ENCODE results near the gene ZNF135.

The ZNF135 gene

DNA sequence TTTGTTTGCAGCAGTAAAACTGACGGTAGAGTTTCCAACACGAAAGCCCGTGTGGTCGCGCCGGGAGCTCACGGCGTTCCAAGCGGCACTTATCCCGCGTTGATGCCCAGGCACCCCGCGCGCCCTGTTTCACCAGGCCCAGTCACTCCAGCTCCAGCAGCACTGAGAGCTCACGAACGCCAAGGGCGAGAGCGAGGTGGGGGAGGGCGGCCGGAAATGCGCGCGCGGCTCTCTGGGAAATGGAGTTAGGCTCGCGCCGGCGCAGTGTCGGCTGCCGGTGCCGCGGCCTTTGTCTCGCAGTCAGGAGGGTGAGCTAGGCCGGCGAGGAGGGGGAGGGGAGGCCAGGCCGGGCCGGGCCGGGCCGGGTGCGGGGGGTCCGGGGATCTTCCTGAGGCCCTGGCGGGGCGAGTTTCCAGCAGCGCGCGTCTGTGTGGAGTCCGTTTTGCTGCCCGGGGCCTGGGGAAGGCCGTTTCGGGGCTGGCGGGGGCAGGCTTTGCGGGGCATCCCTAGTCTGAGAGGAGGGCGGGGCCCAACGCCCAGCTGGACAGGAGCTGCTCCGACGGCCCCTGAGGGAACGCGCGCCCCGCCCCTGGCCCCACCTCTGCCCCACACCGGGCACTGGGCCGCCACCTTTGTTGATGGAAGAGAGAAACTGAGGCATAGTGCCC, at the start of gene ZNF135:
Gene ZNF135 (plus strand): TSS at position 280 of the 668 bp plus-strand sequence. CDS start 721 bp downstream, outside the sequence.
- DNase-seq (ENCODE audit: low spot score) = peak; percentile 92

DNA sequence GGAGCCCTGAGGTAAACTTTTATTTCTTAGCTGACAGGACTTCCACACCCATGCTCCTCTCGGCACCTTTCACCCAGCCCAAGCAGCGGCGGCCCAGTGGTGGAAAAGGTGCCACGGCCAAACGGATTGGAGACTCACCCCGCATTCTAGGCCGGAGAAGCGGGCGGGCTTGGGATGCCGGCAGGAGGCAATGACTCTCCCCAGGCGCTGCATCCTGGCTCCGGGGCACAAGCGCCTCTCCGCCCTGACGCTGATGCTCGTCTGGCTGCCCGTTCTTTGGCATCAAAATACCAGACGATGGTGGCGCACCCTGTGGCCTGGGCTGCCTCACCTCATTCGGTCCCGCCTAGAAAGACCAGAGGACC, 49.8 kb upstream of the ZNF135 start:
- DNase-seq (ENCODE audit: low spot score) = no peak

DNA sequence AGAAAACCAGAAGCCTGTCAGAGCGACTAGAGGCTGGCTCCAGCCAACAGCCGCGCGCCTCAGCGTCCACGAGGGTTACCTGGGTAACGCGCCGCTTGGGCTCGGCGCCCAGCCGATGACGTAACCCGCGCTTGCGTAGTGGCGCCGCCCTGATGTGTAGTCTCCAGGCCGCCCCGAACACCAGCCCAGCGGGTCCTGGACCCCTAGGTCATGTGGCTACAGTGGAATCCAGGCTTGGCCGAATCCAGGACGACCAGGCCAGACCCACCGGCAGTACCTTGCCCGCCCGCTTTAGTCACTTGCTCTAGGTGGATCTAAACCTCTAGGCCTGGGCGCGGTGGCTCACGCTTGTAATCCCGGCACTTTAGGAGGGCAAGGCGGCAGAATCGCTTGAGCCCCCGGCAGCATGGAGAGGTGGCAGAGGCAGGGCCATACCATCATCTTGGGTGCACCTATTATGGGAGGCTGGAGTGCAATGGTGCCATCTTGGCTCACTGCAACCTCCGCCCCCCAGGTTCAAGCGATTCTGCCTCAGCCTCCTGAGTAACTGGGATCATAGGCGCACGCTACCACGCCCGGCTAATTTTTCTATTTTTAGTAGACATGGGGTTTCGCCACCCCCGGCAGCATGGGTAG, 49.3 kb upstream of the ZNF135 start:
- peak; percentile 90 for DNase-seq (ENCODE audit: low spot score)

DNA sequence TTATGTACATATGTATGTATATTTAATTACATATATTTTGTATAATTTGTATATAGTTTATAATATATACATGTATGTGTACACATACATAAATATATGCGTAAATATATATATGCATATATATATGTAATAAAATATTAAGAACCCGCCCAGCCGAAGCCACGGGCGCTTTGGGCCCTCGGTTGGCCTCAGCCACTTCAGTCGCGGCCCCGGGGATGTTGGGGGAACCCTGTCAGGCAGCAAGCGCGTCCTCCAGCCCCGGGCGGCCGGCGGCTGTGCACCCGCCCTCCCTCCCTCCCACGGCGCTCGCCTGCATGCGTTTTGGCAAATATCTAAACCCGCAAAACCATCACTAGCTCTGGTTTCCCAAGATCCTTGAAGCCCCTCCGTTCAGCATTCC, 48.6 kb upstream of the ZNF135 start:
- no peak for DNase-seq (ENCODE audit: low spot score)

DNA sequence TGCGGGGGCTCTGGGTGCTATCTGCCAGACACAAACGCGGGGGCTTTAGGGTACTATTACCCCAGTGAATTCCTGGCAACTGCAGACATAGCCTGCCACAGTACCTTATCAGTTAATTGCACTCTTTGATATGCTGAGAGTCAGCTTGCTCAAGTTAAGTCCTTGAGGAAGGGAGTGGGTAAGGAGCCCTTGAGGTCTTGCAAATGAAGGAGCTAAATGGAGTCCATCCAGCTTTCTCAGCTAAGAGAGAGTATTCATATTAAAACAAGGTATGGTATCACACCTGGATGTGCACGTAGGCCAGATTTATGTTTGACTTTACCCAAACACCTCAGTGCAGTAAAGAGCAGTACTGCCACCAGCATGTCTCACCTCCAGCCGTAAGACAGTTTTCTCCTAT, 44.9 kb upstream of the ZNF135 start:
- no peak for DNase-seq (ENCODE audit: low spot score)

DNA sequence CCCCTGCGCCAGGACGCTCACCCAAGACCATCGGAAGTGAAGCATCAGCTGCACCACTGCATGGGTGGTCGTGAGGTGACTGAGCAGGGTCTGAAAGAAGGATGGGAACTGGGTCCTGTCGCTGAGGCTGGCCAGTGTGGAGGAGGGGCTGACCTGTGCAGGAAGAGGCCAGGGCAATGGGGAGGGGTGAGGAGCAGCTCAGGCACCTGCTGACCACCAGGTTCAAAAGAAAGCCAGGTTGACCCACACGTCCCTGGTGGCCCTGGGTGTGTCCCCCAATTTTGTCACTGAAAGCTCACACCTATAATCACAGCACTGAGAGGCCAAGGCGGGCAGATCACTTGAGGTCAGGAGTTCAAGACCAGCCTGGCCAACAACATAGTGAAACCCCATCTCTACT, 39.0 kb upstream of the ZNF135 start:
- no peak for DNase-seq (ENCODE audit: low spot score)

DNA sequence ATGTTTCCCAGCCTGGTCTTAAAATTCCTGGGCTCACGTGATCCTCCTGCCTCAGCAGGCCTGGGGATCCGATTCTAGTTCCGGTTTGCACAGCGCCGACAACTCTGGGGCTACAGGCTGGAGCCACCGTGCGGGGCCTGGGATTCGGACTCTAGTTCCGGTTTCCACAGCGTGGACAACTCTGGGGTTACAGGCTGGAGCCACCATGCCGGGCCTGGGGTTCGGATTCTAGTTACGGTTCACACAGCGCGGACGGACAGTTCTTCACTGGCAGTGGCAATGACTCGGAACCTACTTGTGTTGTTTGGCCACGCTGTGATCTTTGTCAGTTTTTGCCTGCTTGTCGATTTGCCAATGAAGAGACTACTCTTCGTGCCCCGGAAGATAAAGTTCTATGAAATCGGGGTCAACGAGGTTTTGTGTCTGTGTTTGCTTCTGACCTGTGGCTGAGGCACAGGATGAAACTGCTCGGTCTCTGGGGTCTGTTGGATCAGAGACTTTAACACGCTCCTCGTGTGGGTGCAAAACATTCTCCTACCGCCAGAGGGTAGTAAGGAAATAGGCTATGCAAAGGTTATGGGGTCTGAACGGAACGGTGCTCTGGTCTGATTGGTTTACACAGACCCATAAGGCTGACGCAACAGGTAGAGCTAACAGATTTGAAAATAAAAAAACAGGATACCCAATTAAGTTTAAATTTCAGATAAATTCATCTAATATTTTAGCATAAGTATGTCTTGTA, 37.4 kb upstream of the ZNF135 start:
- DNase-seq (ENCODE audit: low spot score) = peak; percentile 79

DNA sequence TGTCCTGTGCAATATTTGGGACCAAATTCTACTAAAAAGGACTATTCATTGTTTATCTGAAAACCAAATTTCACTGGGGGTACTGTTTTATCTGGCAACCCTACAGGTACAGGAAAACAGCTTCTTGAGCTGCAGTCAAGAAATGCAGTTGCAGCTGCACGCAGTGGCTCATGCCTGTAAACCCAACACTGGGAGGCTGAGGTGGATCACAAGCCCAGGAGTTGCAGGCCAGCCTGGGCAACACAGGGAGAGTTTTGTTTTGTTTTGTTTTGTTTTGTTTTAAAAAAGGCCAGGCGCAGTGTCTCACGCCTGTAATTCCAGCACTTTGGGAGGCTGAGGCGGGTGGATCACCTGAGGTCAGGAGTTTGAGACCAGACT, 36.8 kb upstream of the ZNF135 start:
- DNase-seq (ENCODE audit: low spot score) = no peak

DNA sequence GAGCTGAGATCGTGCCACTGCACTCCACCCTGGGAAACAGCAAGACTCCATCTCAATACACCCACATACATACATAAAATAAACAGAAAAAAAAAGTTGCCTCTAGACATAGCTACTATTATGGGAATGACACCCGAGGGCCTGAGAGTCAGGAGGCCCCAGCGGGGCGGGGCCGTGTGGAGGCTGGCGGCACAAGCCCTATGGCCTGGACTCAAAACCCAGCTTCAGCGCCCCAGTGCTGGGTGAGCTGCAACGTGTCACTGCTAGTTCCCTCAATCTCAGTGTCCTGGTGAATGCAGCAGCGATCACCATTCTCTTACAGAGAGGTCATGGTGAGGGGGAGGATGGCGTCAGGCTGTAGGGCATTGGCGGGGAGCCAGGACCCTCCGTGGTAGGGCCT, 34.4 kb upstream of the ZNF135 start:
- DNase-seq (ENCODE audit: low spot score) = no peak

DNA sequence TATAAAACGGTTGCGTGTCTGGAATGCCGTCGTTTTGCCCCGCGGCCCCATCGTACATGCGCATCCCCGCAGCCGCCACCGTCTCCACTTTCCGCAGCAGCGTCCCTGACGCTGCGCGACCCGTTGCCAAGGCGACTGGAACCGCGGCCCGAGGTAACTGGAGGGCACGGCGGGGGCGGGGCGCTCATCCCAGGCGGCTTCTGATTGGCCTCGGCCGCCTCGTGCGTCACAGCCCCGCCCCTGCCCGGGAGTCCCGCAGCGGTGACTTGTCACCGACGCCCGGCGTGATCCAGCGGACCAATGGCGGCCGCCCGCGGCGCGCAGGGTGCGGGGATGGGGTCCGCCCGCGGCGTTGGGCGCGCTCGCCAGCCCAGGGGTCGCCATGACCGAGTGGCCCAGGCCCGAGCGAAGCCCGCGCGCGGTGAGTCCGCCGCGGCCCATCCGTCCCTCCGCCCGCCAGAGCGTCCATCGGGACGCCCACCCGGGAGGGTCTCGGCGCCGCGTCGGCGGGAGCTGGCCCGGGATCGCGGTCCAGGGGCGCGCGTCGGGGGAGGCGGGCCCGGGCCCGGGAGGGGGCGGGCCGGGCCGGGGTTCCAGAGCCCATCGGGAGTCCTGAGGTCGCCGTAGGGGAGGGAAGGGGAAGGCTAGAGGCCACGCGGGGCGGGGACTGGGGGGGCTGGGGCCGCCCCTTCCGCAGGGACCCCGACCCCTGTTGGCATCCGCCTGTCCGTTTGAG, 25.2 kb upstream of the ZNF135 start, which contains the start of gene ZSCAN1:
Gene ZSCAN1 (plus strand): TSS at position 285 of the 736 bp plus-strand sequence. CDS start 3,812 bp downstream, outside the sequence.
- DNase-seq (ENCODE audit: low spot score) = peak; percentile 96

DNA sequence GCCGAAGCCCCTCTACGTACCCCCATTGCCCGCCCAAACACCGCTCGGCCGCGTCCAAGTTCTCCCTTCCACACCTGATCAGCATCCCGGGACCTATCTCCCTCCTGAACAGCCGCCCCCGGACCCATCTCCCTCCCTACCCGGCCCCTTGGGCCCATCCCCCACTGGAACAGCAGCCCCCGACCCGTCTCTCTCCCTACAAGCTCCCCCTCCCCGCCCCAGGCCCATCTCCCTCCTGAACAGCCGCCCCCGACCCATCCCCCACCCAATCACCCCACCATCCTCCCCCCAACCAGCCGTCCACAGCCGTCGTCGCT, 24.6 kb upstream of the ZNF135 start:
- no peak for DNase-seq (ENCODE audit: low spot score)

DNA sequence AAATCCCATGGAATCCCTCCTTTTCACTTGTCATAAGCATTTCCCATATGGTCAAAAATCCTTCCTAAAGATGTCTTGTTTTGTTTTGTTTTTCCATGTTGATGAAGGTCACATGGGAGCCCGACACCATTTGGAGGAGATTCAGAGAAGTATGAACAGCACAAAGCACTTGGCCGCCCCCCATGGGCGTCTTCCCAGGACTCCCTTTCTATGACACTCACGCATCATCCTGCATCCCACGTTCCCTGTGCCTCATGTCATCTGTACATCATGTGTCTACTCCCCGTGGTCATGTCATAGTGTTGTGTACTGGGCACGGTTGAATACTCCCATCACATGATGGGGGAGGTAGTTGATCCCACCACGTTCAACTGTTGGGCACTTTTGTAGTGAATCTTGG, 23.2 kb upstream of the ZNF135 start:
- DNase-seq (ENCODE audit: low spot score) = no peak

DNA sequence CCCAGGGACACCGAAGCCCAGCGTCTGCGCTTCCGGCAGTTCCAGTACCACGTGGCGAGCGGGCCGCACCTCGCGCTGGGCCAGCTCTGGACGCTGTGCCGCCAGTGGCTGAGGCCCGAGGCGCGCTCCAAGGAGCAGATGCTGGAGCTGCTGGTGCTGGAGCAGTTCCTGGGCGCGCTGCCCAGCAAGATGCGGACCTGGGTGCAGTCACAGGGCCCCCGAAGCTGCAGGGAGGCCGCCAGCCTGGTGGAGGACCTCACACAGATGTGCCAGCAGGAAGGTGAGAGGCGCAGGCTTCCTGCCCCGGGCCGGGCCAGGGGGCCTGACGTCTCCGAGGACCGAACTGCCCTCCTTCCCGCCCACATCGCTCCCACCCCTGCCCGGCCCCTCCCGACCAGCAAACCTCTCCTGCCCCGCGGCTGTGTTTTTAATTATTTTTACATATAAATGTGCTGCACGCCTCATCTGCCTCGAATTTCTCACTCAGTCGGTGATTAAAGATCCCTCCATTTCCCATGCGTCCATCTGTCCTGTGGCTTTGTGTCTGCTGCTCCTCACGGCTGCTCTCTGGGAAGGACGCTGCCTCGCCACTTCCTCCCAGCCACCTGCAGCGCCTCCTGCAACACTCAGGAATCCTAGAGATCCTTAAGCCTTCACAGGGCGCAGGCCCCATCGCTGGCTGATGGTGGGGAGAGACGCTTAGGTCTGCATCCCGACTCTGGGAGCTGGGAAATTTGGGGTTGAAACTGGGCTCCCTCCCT, 21.0 kb upstream of the ZNF135 start:
- DNase-seq (ENCODE audit: low spot score) = peak; percentile 31

DNA sequence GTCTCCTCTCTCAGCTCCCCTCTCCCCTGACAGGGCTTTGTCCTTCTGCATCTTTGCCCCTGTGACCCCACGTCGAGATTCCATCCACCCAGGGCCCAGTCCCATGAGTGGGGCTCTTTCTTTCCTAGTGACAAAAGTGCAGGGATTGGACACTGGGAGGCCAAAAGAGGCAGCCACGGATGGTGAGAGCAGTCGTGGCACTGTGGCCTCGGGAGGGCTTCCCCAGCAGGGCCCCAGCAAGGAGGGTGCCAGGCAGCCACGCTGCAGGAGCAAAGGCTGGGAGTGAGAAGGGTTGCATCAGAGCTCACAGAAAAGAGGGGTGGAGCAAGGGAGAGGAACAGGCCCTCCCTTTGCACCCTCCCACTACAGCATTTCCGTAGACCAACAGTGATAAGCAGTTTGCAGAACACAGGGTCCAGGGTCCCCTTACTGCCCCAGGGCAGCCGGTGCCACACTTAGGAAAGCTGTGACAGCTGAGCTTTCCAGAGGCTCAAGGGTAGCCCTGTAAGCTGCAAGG, 20.3 kb upstream of the ZNF135 start:
- DNase-seq (ENCODE audit: low spot score) = no peak

DNA sequence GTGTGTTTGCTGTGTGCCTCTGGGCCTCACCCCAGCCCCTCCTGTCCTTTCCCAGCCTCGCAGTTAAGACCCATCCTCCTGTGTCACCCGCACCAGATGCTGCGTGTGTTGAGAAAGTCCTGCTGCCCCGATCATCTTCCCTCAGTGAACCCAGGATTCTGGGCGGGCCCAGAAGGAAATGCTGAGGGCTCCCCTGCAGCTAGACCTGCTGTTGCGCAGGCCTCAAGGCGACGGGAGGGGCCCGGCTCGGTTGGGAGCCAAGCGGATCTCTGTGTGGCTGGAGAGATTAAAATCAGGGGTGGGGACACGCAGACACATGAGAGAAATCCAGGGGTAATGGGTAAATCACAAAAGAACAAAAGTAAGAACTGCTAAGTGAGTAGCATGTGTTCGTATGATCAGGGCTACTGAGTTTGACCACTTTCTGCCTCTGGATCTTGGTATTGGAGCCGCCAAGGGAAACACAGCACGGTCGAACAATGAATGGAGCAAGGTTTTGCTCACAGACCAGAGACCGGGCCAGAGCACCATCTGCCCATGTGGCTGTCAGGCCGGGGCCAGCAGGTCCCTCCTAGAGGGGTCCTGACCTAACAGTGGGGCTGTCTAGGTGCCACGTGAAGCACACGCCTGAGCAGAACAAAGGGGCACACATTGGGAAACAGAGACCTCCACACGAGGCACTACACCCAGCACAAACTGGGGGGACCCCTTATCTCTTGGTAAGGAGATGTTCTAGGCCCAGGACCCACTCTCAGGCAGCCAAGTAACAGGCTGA, 18.1 kb upstream of the ZNF135 start:
- DNase-seq (ENCODE audit: low spot score) = no peak

DNA sequence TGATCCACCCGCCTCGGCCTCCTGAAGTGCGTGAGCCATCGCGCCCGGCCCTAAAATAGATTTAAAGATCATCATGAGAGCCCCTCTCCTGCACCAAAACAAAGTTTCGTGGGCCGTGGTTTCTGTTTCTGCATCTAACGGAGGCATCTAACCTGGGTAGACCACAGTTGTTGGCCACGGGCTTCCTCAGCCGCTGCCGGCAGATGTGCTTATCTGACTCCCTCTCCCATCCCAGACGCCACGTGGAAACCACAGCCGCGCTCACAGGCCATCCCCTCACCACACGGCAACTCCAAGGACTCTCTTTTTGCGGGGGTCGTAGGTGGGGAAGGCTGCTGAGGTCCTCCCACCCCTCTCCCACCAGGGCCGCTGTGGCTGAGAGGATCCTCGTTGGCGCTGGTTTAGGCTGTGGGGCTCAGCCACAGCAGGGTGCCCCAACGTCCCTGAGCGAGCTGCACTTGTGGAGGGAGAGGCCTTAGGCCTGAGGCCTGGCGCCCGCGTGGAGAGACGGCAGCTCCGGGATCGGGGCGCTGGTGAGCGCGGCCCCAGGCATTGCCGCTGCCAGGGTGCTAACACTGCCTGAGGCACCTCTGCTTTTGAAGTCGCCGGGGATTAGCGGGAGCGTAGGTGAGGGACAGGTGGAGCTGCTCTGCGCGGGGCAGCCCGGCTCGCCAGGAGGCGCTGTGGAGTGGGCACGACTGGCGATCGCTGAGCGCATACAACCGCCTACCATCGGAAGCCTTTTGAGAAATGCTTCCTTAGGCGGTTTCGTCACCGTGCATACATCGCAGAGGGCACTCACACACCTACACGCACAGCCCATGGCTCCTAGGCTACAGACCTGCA, 16.4 kb upstream of the ZNF135 start:
- no peak for DNase-seq (ENCODE audit: low spot score)

DNA sequence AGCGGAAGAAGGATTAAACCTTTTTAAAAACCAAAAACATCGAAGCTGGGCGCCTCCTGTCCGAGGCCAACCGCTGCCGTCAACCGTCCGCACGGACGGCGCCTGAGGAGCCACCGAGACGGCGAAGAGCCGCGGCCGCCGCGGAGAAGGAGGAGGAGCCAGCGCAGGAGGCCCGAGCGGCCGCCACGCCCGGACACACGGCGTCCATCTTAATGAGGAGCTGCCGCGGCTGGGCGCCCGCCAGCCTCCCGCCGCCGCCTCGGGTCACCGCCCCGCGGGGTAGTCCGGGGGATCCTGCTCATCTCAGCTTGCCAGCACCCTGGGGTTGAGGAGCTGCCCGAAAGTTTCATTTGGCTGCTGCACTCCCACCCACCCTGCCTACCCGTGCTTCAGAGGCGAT, 14.7 kb upstream of the ZNF135 start:
- no peak for DNase-seq (ENCODE audit: low spot score)

DNA sequence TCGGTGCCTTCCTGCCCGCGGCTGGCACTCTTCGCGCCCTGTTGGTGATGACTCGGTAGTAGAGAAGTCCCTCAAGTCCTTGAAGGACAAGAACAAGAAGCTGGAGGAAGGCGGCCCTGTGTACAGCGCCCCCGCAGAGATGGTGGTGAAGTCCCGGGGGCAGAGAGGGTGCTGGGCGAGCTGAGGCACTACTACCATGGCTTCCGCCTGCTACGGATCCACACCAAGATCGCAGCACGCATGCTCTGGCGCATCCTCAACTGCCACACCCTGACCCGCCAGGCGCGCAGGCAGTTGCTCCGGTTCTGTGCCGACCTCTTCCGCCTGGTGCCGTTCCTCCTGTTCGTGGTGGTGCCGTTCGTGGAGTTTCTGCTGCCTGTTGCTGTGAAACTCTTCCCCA, 14.2 kb upstream of the ZNF135 start:
- no peak for DNase-seq (ENCODE audit: low spot score)

DNA sequence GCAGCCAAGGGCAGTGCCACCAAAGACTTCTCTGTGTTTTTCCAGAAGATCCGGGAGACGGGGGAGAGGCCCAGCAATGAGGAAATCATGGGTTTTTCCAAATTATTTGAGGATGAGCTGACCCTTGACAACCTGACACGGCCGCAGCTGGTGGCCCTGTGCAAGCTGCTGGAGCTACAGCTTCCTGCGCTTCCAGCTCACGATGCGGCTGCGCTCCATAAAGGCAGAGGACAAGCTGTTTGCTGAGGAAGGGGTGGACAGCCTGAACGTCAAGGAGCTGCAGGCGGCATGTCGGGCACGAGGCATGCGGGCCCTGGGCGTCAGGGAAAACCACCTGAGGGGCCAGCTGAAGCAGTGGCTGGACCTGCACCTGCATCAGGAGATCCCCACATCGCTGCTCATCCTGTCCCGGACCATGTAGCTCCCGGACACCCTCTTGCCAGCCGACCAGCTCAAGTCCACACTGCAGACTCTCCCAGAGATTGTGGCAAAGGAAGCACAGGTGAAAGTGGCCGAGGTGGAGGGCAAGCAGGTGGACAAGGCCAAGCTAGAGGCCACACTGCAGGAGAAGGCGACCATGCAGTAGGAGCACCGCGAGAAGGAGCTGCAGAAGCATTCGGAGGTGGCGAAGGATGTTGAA, 13.6 kb upstream of the ZNF135 start:
- DNase-seq (ENCODE audit: low spot score) = no peak

DNA sequence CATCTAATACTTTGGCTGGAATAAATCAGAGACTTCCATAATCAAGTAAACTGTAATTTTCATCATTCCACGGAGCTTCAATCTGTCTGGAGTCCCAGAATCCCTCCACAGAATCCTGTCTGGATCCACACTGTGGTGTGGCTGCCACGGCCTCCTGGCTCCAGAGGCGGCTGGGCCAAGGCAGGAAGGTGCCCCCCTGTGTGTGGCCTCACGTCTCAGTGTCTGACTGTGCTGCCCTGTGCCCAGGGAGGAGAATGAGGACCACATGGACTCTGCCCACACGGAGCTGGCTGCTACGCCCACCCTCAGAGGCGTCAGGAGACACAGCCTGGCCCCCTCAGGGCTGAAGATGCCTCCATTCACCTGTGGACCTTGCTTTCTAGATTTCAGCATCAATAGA, 12.2 kb upstream of the ZNF135 start:
- DNase-seq (ENCODE audit: low spot score) = no peak

All from putamen (tissue), 1 donor.